GM18498 (cell line): ENCODE data around the gene CALHM1.

Experiments used
- ATAC-seq: cut with Tn5 transposase; IDR thresholded peaks from one replicate; pipeline ENCODE4 v1.9.1; 2021; ENCODE audit warnings: mild to moderate bottlenecking, moderate library complexity; ENCODE audit not compliant: unreplicated experiment

The CALHM1 gene

GRCh38 chr10:103457176-103457712, 1.5 kb downstream of the CALHM1 start:
- no peak for ATAC-seq

- no peak for ATAC-seq
Measured at GRCh38 chr10:103456074-103456660, 2.5 kb downstream of the CALHM1 start.

GRCh38 chr10:103455235-103455634, 3.5 kb downstream of the CALHM1 start:
- no peak for ATAC-seq

GRCh38 chr10:103454026-103454425, 4.7 kb downstream of the CALHM1 start:
- no peak for ATAC-seq

GRCh38 chr10:103452506-103453230, 6.0 kb downstream of the CALHM1 start:
- no peak for ATAC-seq

GRCh38 chr10:103451831-103452505, 6.7 kb downstream of the CALHM1 start, which contains the start of gene CALHM2:
CALHM2 (minus strand) TSS chr10:103452370; CDS start chr10:103449941, 2,429 bp downstream.
- ATAC-seq: peak; percentile 70

GRCh38 chr10:103451091-103451813, 7.4 kb downstream of the CALHM1 start:
- no peak for ATAC-seq

- no peak for ATAC-seq
Measured at GRCh38 chr10:103450201-103450695, 8.5 kb downstream of the CALHM1 start.

- no peak for ATAC-seq
Measured at GRCh38 chr10:103449208-103450144, 9.2 kb downstream of the CALHM1 start.

GRCh38 chr10:103448746-103449145, 10.0 kb downstream of the CALHM1 start:
- ATAC-seq: no peak

- no peak for ATAC-seq
Measured at GRCh38 chr10:103447187-103447586, 11.5 kb downstream of the CALHM1 start.

GRCh38 chr10:103445767-103446567, 12.7 kb downstream of the CALHM1 start:
- no peak for ATAC-seq

GRCh38 chr10:103445366-103445765, 13.3 kb downstream of the CALHM1 start:
- ATAC-seq: no peak

- no peak for ATAC-seq
Measured at GRCh38 chr10:103444478-103444877, 14.2 kb downstream of the CALHM1 start.

GRCh38 chr10:103443475-103444185, 15.1 kb downstream of the CALHM1 start:
- no peak for ATAC-seq

- ATAC-seq: no peak
Measured at GRCh38 chr10:103442031-103442461, 16.7 kb downstream of the CALHM1 start.

- ATAC-seq: no peak
Measured at GRCh38 chr10:103441611-103442010, 17.1 kb downstream of the CALHM1 start.

GRCh38 chr10:103441206-103441605, 17.5 kb downstream of the CALHM1 start:
- no peak for ATAC-seq
